ENCODE data around the gene FBN2.

The FBN2 gene

DNA sequence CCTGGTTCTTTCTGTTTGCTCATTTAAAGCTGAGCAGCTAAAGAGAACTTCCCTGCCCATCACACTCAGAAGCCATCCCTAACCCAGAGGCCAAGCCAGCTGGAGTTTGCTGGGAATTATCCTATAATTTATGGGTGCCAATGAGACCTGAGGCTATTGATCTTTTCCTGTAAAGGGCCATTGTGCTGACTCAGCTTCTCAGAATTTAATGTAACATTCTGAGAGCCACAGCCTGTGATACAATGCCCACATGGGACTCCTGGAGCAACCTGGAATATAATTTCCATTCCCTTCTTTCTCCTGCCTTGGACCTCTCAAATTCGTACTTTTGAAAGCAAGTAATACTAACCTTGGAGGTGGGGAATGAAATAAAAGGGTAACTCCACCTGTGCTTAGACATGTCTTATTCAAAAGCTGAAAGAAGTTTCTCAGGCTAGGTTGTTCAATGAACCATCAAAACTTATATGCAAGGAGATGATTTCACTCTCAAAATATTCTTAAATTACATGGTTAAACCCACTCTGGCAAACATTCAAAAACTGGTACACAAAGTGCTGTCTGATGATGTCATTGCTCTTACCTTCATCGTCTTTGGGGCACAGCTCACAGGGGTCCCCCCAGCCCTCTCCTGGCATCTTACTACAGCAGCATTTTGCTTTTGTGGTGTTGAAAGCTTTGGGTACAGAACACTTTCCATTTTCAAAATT, 247.7 kb downstream of the FBN2 start:
- peak; percentile 26 for DNase-seq

DNA sequence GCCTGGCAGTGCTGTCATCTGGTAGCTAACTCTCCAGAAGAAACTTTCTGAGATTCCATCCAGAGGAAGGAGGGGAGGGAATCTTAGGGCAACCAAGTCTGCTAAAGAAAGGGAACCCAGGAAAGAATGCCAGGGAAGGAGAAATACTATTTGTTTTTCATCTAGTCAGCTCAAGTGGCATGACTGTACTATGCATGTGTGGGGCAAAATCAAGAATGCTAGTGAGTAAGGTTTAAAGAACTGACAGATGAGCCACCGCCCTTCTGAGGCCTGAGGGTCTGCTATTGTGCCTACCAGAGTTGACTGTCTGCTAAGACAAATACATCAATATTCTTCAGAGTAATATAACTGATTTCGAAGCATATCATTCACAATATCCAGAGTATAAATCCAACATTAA, 250.3 kb downstream of the FBN2 start:
- DNase-seq = no peak

DNA sequence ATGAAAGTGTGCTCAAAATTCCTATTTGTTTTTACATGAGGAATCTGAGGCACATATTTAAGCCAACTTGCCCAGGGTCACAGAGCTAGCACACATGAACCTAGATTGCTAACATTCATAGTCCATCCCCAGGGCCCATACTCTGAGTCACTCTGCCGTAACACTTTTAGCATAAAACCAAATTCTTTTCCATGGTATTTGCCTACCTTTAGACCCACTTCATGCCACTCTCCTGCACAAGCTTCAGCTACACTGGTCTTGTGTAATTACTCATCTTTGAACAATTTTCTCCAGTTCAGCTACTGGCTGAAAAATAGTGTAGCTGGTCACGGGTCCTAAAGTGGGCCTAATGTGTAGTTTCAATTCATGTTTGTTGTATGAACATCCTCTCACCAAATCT, 253.8 kb downstream of the FBN2 start:
- no peak for DNase-seq

DNA sequence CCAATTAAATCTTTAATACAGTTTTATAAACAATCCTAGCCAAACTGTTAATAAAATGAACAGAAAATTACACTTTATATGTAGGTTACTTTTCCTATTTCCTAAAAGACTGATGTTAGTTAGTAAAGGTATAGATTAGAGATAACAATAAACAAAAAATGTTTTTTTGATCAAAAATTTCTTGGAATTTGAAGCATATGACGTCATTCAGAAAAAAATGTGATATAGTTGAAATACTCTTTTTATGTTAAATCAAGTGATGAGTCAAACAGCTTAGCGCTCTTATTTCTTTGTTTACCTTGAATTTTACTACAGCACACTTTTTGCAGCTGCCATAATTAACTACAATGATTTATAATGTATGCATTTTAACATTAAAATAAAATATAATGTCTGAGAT, 258.7 kb downstream of the FBN2 start:
- DNase-seq = no peak

DNA sequence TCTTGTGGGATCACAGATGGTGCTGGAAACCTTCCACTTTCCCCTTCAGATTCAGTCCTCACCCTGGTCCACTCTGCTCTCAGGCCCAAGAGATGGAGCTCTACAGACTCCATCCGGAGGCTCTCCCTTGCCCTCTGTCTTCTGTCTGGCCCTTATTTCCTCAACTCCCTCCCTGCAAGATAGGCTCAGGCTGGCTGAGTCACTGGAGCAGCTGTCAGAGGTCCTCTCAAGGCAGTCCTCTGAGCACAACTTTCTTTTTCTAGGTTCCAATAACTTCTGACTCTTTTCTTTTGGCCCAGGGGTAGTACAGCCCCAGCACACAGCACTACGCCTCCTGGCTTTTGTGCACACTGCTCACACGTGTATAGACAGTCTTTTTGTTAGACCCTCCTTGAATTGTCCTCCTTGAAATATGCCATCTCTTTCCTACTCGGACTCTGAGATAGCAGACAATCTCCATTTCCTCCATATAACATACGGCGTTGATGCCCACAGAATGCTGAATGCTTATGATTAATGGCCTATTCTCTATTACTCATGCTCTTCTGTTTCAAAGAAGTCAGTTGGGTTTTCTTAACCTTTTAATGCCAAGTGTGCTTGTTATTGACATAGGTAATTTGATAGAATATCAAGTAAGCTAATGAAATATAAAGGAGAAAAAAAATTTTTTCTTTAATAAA, 261.4 kb downstream of the FBN2 start:
- DNase-seq = no peak

DNA sequence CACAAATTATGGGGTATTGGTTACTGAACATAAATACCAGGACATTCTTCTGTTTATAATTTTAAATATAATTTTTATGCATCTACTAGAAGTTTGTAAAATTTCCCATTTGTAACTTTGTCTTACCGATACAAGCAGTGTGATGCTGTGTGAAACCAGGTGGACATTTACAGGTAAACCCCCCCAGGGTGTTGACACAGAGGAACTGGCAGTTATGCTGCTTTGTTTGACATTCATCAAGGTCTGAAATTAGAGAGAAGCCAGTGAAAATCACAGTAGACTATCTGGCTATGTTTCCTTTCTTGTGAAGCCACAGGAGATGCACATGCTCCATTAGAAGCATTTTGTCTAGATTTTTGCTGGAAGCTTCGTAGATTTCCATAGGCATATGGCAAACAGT, 263.6 kb downstream of the FBN2 start:
- DNase-seq = no peak

DNA sequence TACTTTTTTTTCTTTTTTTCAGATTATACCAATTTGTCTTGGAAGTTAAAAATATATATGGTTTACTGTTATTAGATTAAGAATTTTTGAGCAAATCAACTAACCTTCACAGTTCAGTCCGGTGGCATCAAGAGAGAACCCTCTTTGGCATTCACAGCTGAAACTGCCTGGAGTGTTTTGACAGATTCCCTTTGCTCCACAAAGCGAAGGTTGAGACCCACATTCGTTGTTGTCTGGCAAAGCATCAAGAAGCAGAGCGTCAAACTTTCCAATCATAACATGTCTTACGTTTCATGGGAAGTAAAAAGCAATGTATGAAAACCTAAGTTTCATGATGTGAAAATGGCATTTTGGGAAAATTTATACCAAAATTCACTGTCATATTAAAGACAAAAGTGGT, 264.3 kb downstream of the FBN2 start:
- DNase-seq = no peak

DNA sequence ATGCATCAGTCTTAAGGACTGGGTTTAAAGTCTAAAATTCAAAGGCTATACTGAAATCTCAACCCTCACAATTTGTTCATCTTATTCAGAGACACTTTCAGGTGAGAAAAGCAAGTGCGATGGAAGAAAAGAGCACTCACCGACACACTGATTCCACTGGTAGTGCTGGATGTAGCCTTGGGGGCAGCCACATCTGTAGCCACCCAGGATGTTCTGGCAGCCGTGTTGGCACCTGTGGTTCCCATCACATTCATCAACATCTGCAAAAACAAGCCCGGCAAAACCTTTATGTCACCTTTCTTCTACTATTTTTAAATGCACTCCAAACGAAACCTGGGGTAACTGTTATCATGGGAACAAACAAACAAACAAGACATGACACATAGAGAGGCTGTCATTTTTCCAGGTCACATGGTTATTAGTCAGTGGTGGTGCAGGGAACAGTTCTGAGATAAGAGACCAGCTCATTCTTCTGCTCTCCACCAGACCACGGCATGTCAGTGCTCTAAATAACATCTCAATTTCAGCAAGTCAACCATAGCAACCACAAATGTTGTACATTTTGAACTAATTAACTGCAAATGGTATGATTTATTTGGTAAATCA, 266.1 kb downstream of the FBN2 start:
- DNase-seq = peak; percentile 67

DNA sequence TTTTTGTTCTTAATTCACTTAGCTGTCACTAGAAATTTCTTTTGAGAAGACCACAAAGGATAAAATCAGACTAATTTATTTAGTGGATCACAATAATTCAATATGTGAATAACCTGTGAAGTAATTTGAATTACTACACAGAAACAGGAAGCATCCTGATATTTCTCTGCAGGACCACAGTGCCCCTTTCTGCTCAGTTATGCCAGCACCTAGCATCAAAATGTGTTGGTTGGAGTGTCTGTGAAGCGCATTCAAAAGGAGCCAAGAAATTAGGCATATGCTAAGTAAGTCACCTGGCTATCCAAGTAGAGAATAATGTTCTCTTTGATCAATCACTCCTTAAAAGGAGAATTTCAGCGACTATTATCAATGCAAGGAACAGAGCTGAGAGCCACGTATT, 267.0 kb downstream of the FBN2 start:
- DNase-seq = no peak

DNA sequence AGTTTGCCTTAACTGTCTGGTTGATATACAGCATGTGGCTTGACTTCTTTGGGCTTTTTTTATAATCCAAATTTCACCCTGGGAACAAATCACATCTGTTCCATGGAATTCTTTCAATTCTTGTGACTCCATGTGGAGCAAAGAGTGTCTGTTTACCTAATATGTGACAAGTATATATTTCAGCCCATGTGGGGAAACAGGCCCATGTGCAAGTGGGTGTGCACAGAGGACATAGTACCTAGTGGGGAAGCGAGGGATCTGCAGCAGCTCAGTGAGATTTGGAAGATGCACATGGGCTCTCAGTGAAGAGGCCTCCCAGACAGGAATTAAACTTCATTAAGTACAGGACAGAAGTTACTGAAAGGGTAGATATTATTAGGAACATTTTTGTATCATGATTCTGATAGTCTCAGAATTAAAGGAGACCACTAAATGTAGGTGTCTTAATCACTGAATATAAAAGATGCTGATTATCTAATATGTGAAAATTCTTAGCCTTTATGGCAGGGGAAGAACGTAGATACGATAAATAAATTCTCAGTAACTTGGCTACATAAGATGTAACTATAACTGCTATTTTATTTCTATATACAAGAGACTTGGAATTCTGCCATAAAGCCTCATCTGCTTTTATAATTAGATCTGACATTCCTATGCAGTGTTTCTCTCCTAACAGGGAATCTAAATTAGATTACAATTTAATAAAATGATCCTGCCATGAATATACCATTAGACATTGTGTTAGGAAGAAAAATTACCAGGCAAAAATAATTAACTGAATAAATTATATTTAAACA, 273.3 kb downstream of the FBN2 start:
- DNase-seq = no peak

DNA sequence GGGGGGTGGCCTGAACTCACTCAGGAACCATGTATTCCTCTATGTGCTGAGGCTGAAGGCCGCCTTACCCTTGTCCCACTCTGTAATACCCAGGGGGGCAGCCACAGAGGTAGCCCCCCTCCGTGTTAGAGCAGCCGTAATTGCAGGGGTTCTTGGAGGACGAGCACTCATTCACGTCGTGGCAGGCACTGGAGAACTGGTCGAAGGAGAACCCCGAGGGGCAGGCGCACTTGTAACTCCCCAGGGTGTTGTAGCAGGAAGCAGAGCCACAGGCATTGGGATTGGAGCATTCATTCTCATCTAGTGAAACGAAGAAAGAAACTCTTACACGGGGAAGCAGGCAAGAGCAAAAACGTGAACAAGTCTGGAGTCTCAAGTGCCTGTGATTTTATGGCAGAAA, 274.7 kb downstream of the FBN2 start:
- no peak for DNase-seq

DNA sequence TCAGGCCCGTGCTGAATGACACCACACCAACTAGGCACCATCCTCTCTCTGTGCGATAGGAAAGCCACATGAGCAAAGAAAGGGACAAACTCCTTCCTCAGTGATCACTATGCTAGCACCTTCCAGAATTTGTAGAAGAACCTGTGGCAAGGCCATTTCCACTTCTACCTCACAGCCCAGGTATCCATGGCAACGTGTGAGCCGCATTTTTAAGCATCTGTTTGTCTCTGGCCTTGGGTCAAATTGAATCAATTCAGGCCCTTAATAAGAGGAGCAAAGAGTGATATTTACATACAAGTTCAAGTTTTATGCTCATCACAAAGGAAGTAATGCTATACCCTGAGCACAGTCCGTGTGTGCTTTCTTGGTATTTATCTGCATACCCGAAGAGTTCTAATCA, 275.1 kb downstream of the FBN2 start:
- no peak for DNase-seq

DNA sequence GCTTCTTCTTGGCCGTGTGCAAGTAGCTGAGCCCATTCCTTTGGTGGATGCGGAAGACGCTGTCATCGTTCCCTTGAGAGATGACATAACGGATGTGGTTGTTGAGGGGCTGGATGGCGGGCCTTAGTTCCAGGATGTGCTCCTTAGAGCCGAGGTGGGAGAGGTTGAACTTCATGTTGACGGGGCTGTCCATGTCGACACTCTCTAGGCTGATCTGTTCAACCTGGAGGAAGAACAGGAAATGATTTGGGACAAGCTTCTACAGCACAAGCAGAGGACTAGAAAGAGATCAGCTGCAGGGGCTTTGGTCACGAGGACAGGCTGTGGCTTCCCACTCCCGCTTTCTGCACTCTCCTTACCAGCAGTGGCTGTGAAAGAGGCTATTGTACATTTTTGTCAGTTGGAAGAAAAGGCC, 278.4 kb downstream of the FBN2 start:
- DNase-seq = peak; percentile 15

DNA sequence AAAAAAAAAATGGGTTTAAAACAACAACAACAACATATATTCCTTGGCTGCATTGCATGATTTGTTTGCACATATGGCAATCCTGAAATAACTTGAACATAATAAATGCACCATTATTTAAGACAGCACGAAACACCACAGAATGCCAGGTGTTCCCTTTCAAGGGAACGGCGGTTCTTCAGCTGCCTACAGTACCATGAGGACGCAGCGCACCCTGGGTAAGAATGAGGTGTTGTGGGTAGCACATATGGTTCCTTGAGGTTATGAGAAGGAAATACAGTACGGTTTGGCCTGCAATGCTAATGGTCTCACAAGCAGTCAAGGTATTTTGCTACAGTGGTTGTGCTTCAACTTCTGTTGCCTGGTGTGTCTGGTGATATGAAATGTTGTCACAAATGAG, 279.7 kb downstream of the FBN2 start:
- no peak for DNase-seq

DNA sequence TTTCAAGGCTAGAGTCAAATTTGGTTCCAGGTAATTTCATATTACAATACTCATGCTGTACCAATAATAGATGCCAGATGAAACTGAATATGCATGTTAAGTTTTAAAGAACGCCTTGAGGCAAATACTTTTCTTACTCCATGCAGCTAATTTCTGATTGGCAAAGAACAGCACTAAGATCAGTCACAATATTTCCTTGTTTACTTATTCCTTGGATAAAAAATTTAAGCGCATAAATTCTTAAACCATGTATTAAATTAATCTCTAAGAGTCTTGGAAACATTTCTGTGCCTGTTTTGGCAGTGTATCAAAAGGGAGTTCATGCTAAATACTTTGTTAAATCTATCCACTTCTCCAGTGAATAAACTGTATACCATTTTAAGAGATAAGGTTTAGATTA, 281.0 kb downstream of the FBN2 start:
- DNase-seq = no peak

DNA sequence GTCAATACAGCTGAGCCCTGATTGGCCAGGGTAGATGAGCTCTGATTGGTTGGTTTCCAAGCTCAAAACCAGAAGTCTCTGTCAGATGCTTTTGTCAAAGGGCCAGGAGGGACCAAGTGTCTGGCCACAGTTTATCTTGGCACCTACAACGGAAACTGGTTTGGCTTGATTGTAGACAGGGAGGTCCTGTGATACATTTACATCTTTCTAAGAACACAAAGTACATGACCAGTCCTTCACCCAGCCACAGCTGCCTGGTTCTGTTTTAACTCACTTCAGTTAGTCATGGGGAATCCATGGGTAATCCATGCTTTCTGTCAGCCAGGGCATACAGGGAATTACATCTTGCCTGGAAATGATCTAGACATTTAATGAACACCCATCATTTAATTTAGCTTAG, 283.3 kb downstream of the FBN2 start:
- peak; percentile 11 for DNase-seq

DNA sequence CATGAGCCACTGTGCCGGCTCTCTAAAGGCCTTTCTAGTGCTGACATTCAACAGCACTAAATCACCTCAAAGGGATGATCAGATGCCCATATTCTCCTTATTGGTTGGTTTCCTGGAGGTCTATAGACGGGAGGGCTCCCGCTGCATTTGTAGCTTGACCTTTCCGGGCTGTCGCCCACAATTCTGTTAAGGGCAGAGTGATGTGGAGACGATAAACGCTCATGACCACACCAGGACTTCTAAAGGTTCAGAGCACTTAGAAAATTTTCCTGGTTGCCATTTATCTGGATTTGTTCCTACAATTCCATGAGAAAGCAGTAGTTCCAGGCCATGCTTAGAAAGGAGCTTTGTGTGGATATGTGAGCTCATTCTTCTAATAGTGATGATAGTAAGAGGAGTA, 284.2 kb downstream of the FBN2 start:
- DNase-seq = no peak

DNA sequence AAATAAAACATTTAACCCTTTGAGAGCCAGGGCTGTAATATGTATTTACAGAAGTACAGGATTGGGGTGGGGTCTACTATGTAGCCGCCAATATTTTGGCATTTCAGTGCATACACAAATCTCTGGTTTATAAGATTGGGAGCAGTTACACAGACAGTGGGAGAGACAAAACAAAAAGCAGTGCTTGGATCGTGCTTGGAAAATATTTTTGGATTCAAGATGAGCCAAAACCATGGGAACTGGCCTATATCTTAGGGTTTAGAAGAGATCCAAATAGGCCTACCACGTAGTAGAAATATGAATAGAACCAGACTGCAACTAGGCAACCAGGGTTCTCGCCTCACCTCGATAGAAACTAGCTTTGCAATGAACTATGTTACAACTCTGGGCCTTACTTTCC, 284.9 kb downstream of the FBN2 start:
- no peak for DNase-seq

DNA sequence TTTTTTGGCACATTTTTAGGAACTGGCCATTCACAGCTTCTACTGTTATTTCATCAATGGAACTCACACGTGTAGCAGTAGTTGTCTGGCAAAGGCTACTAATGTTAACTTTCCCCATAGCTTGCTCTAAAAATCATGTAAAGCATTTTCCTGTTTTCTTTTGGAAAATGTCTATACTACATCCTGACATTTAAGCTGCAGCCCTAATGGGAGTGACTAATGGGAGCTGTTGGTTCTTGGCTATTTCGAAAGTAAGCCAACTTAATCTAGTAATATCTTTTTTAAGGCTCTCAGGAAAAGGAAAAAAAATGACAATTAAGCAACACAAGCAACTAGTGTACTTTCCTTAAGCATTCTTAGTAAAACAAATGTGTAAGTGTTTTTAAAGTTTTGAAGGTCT, 285.3 kb downstream of the FBN2 start:
- peak; percentile 50 for DNase-seq

DNA sequence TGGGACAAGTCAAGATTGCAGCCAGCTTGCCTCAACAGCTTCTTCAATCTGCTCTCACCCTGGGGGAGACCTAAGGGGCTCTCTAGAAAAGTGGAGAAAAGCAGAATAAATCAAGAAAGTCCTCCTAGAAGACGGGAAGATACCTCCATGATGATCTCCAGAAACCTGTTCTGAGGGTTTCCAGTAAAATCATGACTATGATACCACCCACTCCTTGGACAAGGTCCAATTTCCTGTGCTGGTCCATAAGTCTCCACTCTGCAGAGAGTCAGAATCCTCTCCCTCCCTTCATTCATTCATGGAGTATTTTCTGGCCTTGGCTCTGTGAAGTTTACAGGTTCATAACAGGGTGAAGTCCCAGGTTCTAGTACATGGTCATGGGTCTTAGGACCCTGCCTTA, 285.8 kb downstream of the FBN2 start:
- DNase-seq = no peak

DNA sequence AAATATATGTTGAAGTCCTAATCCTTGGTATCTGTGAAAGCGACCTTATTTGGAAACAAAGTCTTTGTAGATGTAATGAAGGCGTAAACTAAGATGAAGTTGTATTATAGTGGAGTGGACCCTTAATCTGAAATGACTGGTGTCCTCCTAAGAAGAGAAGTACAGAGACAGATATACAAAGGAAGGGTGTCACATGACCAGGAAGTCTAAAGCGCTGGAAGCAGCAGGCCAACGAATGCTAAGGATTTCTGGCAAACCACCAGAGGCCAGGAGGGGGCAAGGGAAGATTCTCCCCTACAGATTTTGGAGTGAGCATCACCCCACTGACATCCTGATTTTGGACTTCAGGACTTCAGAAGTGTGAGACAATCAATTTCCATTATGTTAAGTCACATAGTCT, 292.1 kb downstream of the FBN2 start:
- DNase-seq = no peak

DNA sequence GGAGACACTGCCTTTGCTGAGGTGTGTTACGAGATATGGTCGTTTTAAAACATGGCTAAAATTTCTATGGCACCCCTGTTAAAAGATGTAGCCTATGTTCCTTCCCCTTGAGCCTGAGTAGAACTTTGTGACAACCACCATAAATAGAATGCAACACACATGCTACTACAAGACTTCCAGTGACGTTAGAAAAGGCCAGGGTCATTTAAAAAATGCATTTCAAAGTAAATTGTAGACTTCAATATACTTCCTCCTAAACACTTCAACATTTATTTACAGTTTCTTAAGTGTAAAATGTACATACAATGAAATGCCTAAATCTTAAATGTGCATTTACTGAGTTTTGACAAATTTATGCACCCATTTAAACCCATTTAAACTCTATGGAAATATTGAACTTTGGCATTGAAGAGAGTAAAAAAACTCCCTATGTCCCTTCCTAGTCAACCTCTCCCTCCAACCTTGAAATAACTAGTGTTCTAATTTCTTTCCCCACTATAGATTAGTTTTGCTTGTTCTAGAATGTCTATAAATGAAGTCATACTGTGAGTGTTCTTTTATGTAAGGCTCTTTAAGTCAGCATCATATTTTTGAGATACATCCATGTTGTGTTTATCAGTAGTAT, 294.0 kb downstream of the FBN2 start:
- DNase-seq = no peak

DNA sequence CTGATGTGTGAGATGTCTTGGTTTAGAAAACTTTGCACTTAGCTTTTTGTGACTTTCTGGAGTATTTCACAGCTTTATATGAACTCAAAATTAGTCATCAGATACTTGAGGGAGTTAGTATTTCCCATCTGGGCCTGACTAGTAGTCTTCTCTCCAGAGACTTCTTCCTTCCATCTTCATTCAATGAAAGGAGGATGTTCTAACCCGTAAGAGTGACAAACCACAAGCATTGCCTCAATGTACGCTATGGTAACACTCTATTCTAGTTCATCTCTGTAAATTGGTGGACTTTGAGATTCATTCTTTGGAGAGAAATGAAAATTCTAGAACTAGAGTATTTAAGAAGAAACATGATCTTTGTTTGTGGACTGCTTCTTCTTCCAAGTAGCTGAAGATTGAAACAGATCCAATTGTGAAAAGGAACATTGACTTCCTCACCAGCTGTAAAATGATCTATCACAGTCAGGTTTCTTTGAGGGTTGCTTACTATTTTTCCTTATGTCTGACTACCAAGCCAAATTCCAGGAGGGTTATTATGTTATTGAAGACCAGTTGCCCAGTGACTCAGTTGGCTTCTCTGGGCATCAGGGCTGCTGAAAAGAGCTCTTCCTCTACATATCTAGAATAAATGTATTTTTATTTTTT, 296.9 kb downstream of the FBN2 start:
- peak; percentile 79 for DNase-seq
